Stimulated activated CD4-positive, alpha-beta T cell treated with anti-CD3 and anti-CD28 coated beads, Interleukin-12 subunit alpha, Interleukin-12 subunit beta, amount 100 ng/mL, for 24 hours (primary cell): ENCODE data around the gene SMAD7.

Experiments used
- DNase-seq, 2 experiments: peaks; one replicate each; pipeline ENCODE4 v3.0.0-alpha.2; 2020; ENCODE audit warnings: low read depth in 2 of 2

Gene SMAD7

GRCh38 chr18:48894799-48895346, 55.9 kb downstream of the SMAD7 start:
- DNase-seq, result no peak

GRCh38 chr18:48893608-48894600, 56.9 kb downstream of the SMAD7 start:
- DNase-seq, result no peak

GRCh38 chr18:48893061-48893607, 57.6 kb downstream of the SMAD7 start:
- DNase-seq, result no peak

- DNase-seq, result no peak
Observed at GRCh38 chr18:48892146-48892855, 58.5 kb downstream of the SMAD7 start.

GRCh38 chr18:48891721-48892120, 59.0 kb downstream of the SMAD7 start:
- no peak for DNase-seq

GRCh38 chr18:48889981-48890762, 60.6 kb downstream of the SMAD7 start:
- DNase-seq, result no peak

GRCh38 chr18:48889115-48889941, 61.4 kb downstream of the SMAD7 start:
- DNase-seq, result no peak

- DNase-seq, result no peak
Observed at GRCh38 chr18:48888773-48889080, 62.0 kb downstream of the SMAD7 start.

GRCh38 chr18:48887905-48888772, 62.6 kb downstream of the SMAD7 start:
- DNase-seq, result no peak

GRCh38 chr18:48887294-48887904, 63.4 kb downstream of the SMAD7 start:
- DNase-seq, result no peak

- no peak for DNase-seq
Observed at GRCh38 chr18:48886520-48887293, 64.1 kb downstream of the SMAD7 start.

- no peak for DNase-seq
Observed at GRCh38 chr18:48885924-48886400, 64.8 kb downstream of the SMAD7 start.

- DNase-seq, result no peak
Observed at GRCh38 chr18:48885266-48885923, 65.4 kb downstream of the SMAD7 start.

- DNase-seq, result no peak
Observed at GRCh38 chr18:48884771-48885170, 66.0 kb downstream of the SMAD7 start.

- DNase-seq, result no peak
Observed at GRCh38 chr18:48884306-48884705, 66.5 kb downstream of the SMAD7 start.

GRCh38 chr18:48882379-48882778, 68.4 kb downstream of the SMAD7 start:
- DNase-seq, result no peak

- no peak for DNase-seq
Observed at GRCh38 chr18:48880931-48881330, 69.8 kb downstream of the SMAD7 start.

GRCh38 chr18:48879008-48879431, 71.7 kb downstream of the SMAD7 start:
- DNase-seq, result no peak
